T47D (cell line): ENCODE measurements around the gene HTR7.
A peak's percentile ranks its signal among the peaks of the same experiment; 100 is the strongest.
"Not testable (repeated sequence)": the region's sequence is repeated elsewhere in the genome, so short reads cannot be mapped to it uniquely, and the experiment has no call there.

ENCODE experiments used
- DNase-seq, 2 experiments: peaks; one replicate each; pipeline versions ENCODE4 v3.0.0 to v3.0.0-alpha.2; 2011 to 2012; ENCODE audit warnings: low read depth in 1 of 2, low spot score in 1 of 2
- JUND ChIP-seq: IDR thresholded peaks from 2 replicates; pipeline ENCODE4 v1.6.1; 2012; ENCODE audit warnings: low read depth
- in situ Hi-C: cut with HindIII; loops from 2 replicates; pipeline ENCODE4 v1.10.0; 2016; ENCODE audit warnings: low sequenced_read_pairs, low pct_unique_long_range_greater_than_20kb

Gene HTR7

GRCh38 chr10:90849956-90850749, 7.7 kb downstream of the HTR7 start:
- TF ChIP-seq JUND = no peak
- in situ Hi-C loops = no loop called here
- DNase-seq = no peak

GRCh38 chr10:90847436-90847835, 10.4 kb downstream of the HTR7 start:
- DNase-seq = peak in 1 of 2 experiments; percentile 27
- no peak for TF ChIP-seq JUND
- in situ Hi-C loops = no loop called here

- in situ Hi-C loops = no loop called here
- TF ChIP-seq JUND = no peak
- no peak for DNase-seq
Observed at GRCh38 chr10:90846746-90847145, 11.1 kb downstream of the HTR7 start.

- in situ Hi-C loops = no loop called here
- TF ChIP-seq JUND = no peak
- DNase-seq = no peak
Observed at GRCh38 chr10:90845726-90846125, 12.1 kb downstream of the HTR7 start.

GRCh38 chr10:90842725-90843124, 15.1 kb downstream of the HTR7 start:
- TF ChIP-seq JUND = no peak
- in situ Hi-C loops = no loop called here
- no peak for DNase-seq

- in situ Hi-C loops = no loop called here
- DNase-seq = no peak
- no peak for TF ChIP-seq JUND
Observed at GRCh38 chr10:90837486-90837885, 20.4 kb downstream of the HTR7 start.

GRCh38 chr10:90834326-90834725, 23.5 kb downstream of the HTR7 start:
- DNase-seq = no peak
- in situ Hi-C loops = no loop called here
- TF ChIP-seq JUND = no peak

GRCh38 chr10:90832111-90832510, 25.7 kb downstream of the HTR7 start:
- no peak for DNase-seq
- in situ Hi-C loops = no loop called here

GRCh38 chr10:90822508-90822907, 35.3 kb downstream of the HTR7 start:
- no peak for DNase-seq
- in situ Hi-C loops = no loop called here
- TF ChIP-seq JUND = no peak

More at GRCh38 chr10:90832111-90832510, 25.7 kb downstream of the HTR7 start:
- no peak for TF ChIP-seq JUND

- in situ Hi-C loops, DNase-seq: not testable (repeated sequence)
Observed at GRCh38 chr10:90821864-90822263, 36.0 kb downstream of the HTR7 start.

GRCh38 chr10:90819911-90820310, 37.9 kb downstream of the HTR7 start:
- in situ Hi-C loops = no loop called here
- TF ChIP-seq JUND = no peak
- DNase-seq = no peak

GRCh38 chr10:90818736-90819135, 39.1 kb downstream of the HTR7 start:
- TF ChIP-seq JUND = no peak
- in situ Hi-C loops = no loop called here
- no peak for DNase-seq

GRCh38 chr10:90817128-90817889, 40.5 kb downstream of the HTR7 start:
- no peak for DNase-seq
- no peak for TF ChIP-seq JUND
- in situ Hi-C loops = no loop called here
